MCF 10A (cell line): ENCODE measurements around the gene ZNF524. TPM values are rescaled to one million over a fixed set of nuclear protein-coding genes. Genes with fewer than 3 reads are reported as not detected.

Experiments
- BruUV-seq: library from RNA; stranded (reverse); fragments of 400-500 nt; replicated peaks from 2 replicates; lab custom pipeline; 2021; lab: Mats Ljungman, UMichigan
- CTCF ChIA-PET: fragments of 300-600 bp; sonication (Branson Sonifier 250); formaldehyde crosslinking; extraction: SDS; loops from one replicate; lab custom pipeline; 2021; ENCODE audit warnings: antibody characterized with exemption, inconsistent platforms; lab: Yijun Ruan, JAX
- POLR2A ChIA-PET: fragments of 300-600, 350-650 bp; sonication (Branson Sonifier 250); formaldehyde crosslinking; extraction: SDS; loops from one replicate; lab custom pipeline; 2020; ENCODE audit warnings: antibody characterized with exemption, inconsistent platforms; lab: Yijun Ruan, JAX
- DNase-seq: peaks from one replicate; pipeline ENCODE4 v3.0.0-alpha.2; 2018; ENCODE audit not compliant: unreplicated experiment
- H3K27ac Mint-ChIP-seq: one replicate; pipeline ENCODE4 v1.8.0; 2022; ENCODE audit warnings: mild to moderate bottlenecking, low read depth, mixed read lengths; ENCODE audit not compliant: unreplicated experiment
- H3K27me3 Mint-ChIP-seq: one replicate; pipeline ENCODE4 v1.8.0; 2022; ENCODE audit warnings: mixed read lengths; ENCODE audit not compliant: insufficient read depth, unreplicated experiment
- H3K36me3 Mint-ChIP-seq: one replicate; pipeline ENCODE4 v1.8.0; 2022; ENCODE audit warnings: mild to moderate bottlenecking, moderate library complexity, mixed read lengths; ENCODE audit not compliant: insufficient read depth, unreplicated experiment
- H3K4me1 Mint-ChIP-seq: one replicate; pipeline ENCODE4 v1.8.0; 2022; ENCODE audit warnings: mixed read lengths; ENCODE audit not compliant: insufficient read depth, unreplicated experiment
- H3K4me3 Mint-ChIP-seq: one replicate; pipeline ENCODE4 v1.8.0; 2022; ENCODE audit warnings: mild to moderate bottlenecking, moderate library complexity, mixed read lengths; ENCODE audit not compliant: unreplicated experiment
- H3K9me3 Mint-ChIP-seq: one replicate; pipeline ENCODE4 v1.8.0; 2022; ENCODE audit warnings: mixed read lengths; ENCODE audit not compliant: unreplicated experiment
- intact Hi-C: fragments of 100-400 bp; cut with micrococcal nuclease; formaldehyde crosslinking; loops from 2 replicates; pipeline ENCODE4 v1.14.1; 2022
- total RNA-seq: library from RNA; stranded (reverse); gene quantifications from 2 replicates; pipeline ENCODE4 v1.2.3, GENCODE V29; 2022
- TF ChIP-seq, protein P1 (sequence below): fragments of 200-600 bp; IDR thresholded peaks from one replicate; pipeline ENCODE4 v1.8.0; 2022; ENCODE audit warnings: antibody characterized with exemption, mild to moderate bottlenecking; ENCODE audit not compliant: unreplicated experiment

The ZNF524 gene
- total RNA-seq, 1 experiment from 2014 or later: 17.6 TPM

GRCh38 chr19:55599468-55599841, 633 bp upstream of the ZNF524 start, which contains the start of gene FIZ1:
FIZ1 (minus strand) TSS chr19:55599517; CDS start chr19:55597865, 1,652 bp downstream.
- peak within 1 kb of the TSS; percentile 97 for H3K4me3 Mint-ChIP-seq
- H3K36me3 Mint-ChIP-seq: peaks cover 30% of the 10 kb centered on the region
- ChIA-PET CTCF (interaction anchor here (0.5 to 1.2 kb wide), 4 partner anchors 10 to 174 kb away, joined by 3 to 4 read pairs (median 4); no protein-coding TSS in a partner anchor), POLR2A (interaction anchor here (0.6 to 2.6 kb wide), 24 partner anchors 9 to 1399 kb away, joined by 3 to 26 read pairs (median 5); partner anchors contain the start of genes NAT14, PPP1R12C, PPP6R1 and RDH13)
- no peaks in the 10 kb centered on the region for H3K27me3 Mint-ChIP-seq
- peaks cover 36% of the 10 kb centered on the region for H3K4me1 Mint-ChIP-seq
- TF ChIP-seq, protein P1, sequence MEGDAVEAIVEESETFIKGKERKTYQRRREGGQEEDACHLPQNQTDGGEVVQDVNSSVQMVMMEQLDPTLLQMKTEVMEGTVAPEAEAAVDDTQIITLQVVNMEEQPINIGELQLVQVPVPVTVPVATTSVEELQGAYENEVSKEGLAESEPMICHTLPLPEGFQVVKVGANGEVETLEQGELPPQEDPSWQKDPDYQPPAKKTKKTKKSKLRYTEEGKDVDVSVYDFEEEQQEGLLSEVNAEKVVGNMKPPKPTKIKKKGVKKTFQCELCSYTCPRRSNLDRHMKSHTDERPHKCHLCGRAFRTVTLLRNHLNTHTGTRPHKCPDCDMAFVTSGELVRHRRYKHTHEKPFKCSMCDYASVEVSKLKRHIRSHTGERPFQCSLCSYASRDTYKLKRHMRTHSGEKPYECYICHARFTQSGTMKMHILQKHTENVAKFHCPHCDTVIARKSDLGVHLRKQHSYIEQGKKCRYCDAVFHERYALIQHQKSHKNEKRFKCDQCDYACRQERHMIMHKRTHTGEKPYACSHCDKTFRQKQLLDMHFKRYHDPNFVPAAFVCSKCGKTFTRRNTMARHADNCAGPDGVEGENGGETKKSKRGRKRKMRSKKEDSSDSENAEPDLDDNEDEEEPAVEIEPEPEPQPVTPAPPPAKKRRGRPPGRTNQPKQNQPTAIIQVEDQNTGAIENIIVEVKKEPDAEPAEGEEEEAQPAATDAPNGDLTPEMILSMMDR: no peak
- intact Hi-C loops: loop anchor here (1.0 kb wide), 2 partner anchors 43 to 340 kb away; partner anchors contain the start of gene PPP6R1
- no TSS peak for BruUV-seq
- H3K27ac Mint-ChIP-seq: peak within 1 kb of the TSS; percentile 99
- H3K9me3 Mint-ChIP-seq: no peaks in the 10 kb centered on the region
- DNase-seq: peak; percentile 100

DNA sequence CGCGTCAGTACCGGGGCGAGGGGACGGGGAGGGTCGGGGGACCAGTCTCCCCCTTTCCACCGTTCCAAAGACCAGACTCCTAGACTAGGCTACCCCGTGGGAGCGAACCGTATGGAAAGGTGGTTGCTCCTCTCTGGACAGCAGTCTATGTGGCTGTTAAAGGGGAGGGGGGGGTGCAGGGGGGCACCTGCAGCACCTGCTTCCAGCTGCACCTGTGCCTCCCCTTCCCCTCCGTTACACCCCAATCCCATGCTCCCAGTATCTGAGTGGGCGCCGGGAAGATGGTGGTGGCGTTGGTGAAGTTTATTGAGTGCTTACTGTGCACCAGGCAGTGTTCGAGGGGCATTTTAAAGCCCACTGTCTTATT, 557 bp downstream of the ZNF524 start:
- no peaks in the 10 kb centered on the region for H3K27me3 Mint-ChIP-seq
- TF ChIP-seq, protein P1: no peak

DNA sequence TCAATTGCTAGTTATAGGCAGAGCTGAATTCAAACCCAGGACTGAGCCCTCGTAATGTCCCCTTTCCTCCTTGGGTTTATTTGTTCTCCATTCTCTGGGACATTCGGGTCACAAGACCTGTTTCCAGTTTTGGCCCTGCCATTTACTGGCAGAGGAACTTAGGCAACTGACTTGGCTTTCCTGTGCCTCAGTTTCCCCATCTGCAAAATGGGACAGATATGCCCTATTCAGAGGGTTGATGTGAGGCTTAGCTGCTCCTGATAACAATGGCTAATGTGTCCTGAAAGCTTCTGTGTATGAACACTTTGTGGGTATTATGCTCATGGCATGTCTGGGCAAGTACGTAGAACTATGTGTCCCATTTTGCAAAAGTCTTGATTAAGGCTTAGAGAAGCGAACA, 996 bp downstream of the ZNF524 start:
- ChIA-PET POLR2A (interaction anchor here (0.5 to 1.6 kb wide), 9 partner anchors 14 to 1463 kb away, joined by 3 to 7 read pairs (median 4); partner anchors contain the start of genes CNOT3, U2AF2 and ZNF628), CTCF (interaction anchor here (0.7 to 2.0 kb wide), 3 partner anchors 32 to 538 kb away, joined by 3 to 6 read pairs (median 4); no protein-coding TSS in a partner anchor)
- TF ChIP-seq, protein P1: no peak
- intact Hi-C loops: no loop called here
- H3K27ac Mint-ChIP-seq: peak overlapping the region; percentile 90
- H3K4me1 Mint-ChIP-seq: peaks cover 44% of the 10 kb centered on the region
- DNase-seq: peak; percentile 62
- peaks cover 28% of the 10 kb centered on the region for H3K36me3 Mint-ChIP-seq
- no peaks in the 10 kb centered on the region for H3K9me3 Mint-ChIP-seq
- TSS peak; percentile 40 for BruUV-seq
- H3K27me3 Mint-ChIP-seq: no peaks in the 10 kb centered on the region
- peak overlapping the region; percentile 97 for H3K4me3 Mint-ChIP-seq

More for the DNA sequence above, 557 bp downstream of the ZNF524 start:
- Mint-ChIP-seq H3K4me1 (peaks cover 43% of the 10 kb centered on the region), H3K36me3 (peaks cover 27% of the 10 kb centered on the region), H3K9me3 (no peaks in the 10 kb centered on the region), H3K27ac (peak overlapping the region; percentile 90), H3K4me3 (peak overlapping the region; percentile 97)
- POLR2A ChIA-PET: interaction anchor here (0.5 to 2.1 kb wide), 13 partner anchors 13 to 1463 kb away, joined by 3 to 23 read pairs (median 4); partner anchors contain the start of genes CNOT3, RDH13, U2AF2 and ZNF579
- CTCF ChIA-PET: interaction anchor here (0.7 to 2.0 kb wide), 3 partner anchors 32 to 539 kb away, joined by 3 to 6 read pairs (median 4); no protein-coding TSS in a partner anchor
- intact Hi-C loops: no loop called here
- BruUV-seq: no TSS peak
- DNase-seq: no peak
